Adipose tissue (tissue), 3 donors: ENCODE measurements around the gene ZNF507. TPM values are rescaled to one million over a fixed set of nuclear protein-coding genes. Genes with fewer than 3 reads are reported as not detected.
"Not testable (repeated sequence)": the region's sequence is repeated elsewhere in the genome, so short reads cannot be mapped to it uniquely, and the experiment has no call there.

Experiments
- H3K27ac ChIP-seq: one replicate; pipeline ENCODE4 v1.5.1; 2013; ENCODE audit warnings: low read depth, low read length
- WGBS, 3 donors: extraction: QIAGEN DNeasy Blood & Tissue Kit; methylation state at CpG; one replicate each; pipeline ENCODE4 v1.1.7; 2013; 5-methylcytosine and 5-hydroxymethylcytosine counted together
- polyA plus RNA-seq, 3 donors: library from polyadenylated mRNA; stranded (reverse); fragments of 200-250 nt; gene quantifications; one replicate each; pipeline ENCODE4 v1.2.3, GENCODE V29; 2013
- donor health status: healthy with polysubstance abuse.
- donor health status: Bipolar disorder and iron deficiency.
- donor health status: healthy.

The ZNF507 gene
- polyA plus RNA-seq, 3 donors, result 3.0 to 5.8 (median 5.3) TPM

DNA sequence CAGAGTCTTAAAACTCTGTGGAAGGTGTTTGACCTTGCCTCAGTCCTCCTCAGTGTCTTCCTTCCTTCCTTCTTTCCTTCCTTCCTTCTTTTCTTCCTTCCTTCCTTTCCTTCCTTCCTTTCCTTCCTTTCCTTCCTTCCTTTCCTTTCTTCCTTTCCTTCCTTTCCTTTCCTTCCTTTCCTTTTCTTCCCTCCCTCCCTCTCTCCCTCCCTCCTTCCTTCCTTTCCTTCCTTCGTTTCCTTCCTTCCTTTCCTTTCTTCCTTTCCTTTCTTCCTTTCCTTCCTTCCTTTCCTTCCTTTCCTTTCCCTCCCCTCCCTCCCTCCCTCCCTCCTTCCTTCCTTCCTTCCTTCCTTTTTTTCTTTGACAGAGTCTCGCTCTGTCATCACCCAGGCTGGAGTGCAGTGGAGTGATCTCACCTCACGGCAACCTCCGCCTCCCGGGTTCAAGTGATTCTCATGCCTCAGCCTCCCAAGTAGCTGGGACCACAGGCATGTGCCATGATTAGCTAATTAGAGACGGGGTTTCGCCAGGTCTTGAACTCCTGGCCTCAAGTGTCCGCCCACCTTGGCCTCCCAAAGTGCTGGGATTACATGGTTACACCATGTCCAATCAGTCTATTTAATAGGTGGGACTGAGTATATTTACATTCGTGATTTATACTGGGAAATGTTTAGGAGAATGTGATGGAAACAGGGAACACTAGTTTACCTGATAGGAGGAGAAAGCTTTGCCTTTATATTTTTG lies 16.3 kb downstream of the ZNF507 start:
- no peak overlapping the region for H3K27ac ChIP-seq
- WGBS, 3 donors, result 90 to 93% (median 90%) methylated on average over 9 of the region's 9 CpGs

DNA sequence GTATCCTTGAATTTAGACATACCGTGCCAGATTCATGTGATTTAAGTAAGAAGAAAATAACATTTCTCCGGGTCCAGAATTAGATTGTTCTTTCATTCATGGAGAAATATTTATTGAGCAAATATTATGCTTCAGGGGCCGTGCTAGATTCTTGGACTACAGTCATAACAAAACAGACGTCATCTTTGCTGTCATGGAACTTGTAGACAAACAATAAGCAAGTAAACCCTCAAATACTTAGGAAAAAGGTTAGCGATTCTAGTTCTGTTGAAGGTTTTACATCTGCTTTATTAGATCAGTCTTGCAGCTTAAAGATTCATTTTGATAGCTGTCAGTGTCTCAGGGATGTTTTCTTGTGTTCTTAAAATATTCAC lies 16.9 kb downstream of the ZNF507 start:
- WGBS, 3 donors, result 46 to 93% (median 84%) methylated on average over 5 of the region's 5 CpGs
- H3K27ac ChIP-seq, result no peak overlapping the region

- WGBS, 3 donors, result 43 to 69% (median 54%) methylated on average over 3 of the region's 3 CpGs
- no peak overlapping the region for H3K27ac ChIP-seq
These were observed 17.8 kb downstream of the ZNF507 start for GRCh38 chr19:32363175-32363574.

- WGBS, 3 donors, result 87 to 98% (median 89%) methylated on average over 3 of the region's 3 CpGs
- no peak overlapping the region for H3K27ac ChIP-seq
These were observed 18.2 kb downstream of the ZNF507 start for GRCh38 chr19:32363632-32364031.

DNA sequence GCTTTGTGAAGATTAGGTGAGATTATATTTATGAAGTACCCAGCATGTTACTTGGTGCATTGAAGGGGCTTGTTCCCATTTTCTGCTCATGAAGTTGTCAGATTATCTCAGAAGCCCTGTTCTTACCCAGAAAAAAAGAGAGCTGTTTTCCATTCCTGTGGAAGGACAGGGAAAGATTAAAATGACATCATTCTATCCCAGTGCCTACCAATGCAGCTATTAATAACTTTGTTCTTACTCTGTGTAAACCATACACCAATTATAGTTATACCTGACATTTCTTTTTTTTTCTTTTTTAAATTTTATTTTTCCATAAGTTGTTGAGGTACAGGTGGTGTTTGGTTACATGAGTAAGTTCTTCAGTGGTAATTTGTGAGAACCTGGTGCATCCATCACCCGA lies 18.6 kb downstream of the ZNF507 start:
- WGBS, 3 donors, result 90 to 100% (median 93%) methylated on average over 1 of the region's 1 CpG
- H3K27ac ChIP-seq, result no peak overlapping the region

DNA sequence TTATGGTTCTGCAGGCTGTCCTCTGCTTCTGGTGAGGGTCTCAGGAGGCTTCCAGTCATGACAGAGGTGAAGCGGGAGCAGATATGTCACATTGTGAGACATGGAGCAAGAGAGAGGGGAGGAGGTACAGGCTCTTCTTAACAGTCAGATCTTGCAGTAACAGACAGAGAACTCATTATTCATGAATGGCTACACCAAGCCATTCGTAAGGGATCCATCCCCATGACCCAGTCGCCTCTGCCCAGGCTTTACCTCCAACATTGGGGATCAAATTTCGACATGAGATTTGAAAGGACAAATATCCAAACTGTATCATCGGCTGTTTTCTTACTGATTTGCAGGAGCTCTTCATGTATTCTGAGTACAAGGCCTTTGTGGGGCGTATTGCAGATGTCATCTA lies 21.7 kb downstream of the ZNF507 start:
- no peak overlapping the region for H3K27ac ChIP-seq
- WGBS, 3 donors, result 81 to 86% (median 84%) methylated on average over 6 of the region's 6 CpGs

DNA sequence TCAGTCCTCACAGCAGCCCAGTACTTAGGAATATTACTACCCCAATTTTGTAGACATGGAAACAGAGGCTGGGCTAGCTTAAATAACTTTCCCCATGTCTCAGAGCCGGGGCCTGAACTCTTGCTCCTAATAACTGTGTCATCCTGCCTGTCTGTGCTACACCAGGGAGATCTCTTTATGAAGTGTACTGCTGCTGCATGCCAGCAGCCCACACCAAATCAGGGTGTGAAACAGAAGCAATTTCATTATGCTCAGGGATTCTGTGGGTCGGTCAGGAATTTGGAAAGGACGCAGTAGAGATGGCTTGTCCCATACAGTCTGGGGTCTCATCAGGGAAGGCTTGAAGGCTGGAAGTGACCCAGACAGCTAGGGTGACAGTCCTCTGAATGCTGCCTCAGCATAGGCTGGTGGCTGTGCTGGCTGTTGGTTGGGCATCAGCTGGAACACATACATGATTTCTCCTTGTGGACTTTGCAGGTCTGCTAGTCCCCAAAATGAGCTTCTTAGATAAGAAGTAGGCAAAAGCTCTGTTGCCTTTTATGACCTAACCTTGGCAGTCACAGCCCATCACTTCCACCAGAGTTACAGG lies 22.6 kb downstream of the ZNF507 start:
- no peak overlapping the region for H3K27ac ChIP-seq
- WGBS, 3 donors, result 94 to 100% (median 98%) methylated on average over 3 of the region's 3 CpGs

GRCh38 chr19:32368787-32369186 lies 23.4 kb downstream of the ZNF507 start:
- H3K27ac ChIP-seq, result no peak overlapping the region
- WGBS, 3 donors, result 49 to 88% (median 85%) methylated on average over 2 of the region's 2 CpGs

- WGBS, 3 donors, result 86 to 90% (median 90%) methylated on average over 7 of the region's 7 CpGs
- H3K27ac ChIP-seq, result no peak overlapping the region
These were observed 27.5 kb downstream of the ZNF507 start for GRCh38 chr19:32372726-32373517.

- WGBS, 3 donors, result 36 to 72% (median 62%) methylated on average over 10 of the region's 10 CpGs
These were observed 28.3 kb downstream of the ZNF507 start for GRCh38 chr19:32373585-32374295.

GRCh38 chr19:32374362-32374761 lies 29.0 kb downstream of the ZNF507 start:
- 73 to 95% (median 94%) methylated on average over 3 of the region's 3 CpGs for WGBS, 3 donors
- not testable (repeated sequence) for H3K27ac ChIP-seq

More at GRCh38 chr19:32373585-32374295, 28.3 kb downstream of the ZNF507 start:
- H3K27ac ChIP-seq, result no peak overlapping the region

GRCh38 chr19:32377088-32377487 lies 31.7 kb downstream of the ZNF507 start:
- 93 to 96% (median 94%) methylated on average over 9 of the region's 9 CpGs for WGBS, 3 donors
- H3K27ac ChIP-seq, result not testable (repeated sequence)

DNA sequence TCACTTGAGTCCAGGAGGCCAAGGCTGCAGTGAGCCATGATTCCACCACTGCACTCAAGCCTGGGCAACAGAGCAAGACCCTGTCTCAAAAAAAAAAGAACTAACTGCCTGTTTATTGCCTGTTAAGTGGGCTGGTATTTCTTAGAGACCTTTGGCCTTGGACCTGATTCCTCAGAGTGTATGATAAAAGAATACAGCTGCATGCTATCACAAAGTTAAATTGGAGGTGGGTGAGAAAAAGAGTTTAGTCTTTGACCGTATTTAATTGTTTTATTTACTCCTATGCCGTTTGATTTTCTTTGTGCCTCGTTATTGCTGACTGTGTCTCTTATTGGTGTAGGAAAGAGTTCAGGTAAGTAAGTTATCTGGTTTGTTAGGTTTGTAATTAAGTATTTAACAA lies 34.9 kb downstream of the ZNF507 start:
- H3K27ac ChIP-seq, result no peak overlapping the region
- 36 to 93% (median 90%) methylated on average over 3 of the region's 3 CpGs for WGBS, 3 donors

DNA sequence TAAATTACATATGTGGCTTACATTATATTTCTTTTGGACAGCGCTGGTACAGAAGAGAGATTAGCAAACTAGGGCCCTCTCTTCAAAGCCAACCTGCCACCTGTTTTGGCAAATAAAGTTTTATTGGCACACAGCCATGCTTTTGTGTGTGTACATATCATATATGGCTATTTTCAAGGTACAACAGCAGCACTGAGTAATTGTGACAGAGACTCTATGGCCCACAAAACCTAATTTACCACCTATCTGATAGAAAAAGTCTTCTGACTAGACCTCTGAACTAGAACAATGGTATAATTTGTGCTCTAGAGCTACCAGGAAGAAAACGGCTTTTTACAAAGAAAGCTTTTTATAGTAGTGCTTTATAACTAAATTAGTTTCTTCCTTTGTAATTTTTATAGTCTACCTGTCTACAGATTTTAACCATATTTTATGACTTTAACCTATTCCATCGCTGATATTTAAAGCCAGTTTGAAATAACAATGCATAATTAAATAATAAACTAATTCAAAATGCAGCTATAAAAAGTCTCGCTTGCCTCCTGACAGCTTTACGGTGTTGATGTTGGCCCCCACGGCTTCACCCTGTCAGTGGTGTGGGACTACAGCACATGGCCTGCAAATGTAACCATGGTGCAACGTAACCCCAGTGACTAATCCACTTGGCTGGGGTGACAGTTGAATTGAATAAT lies 42.4 kb downstream of the ZNF507 start:
- WGBS, 3 donors, result 58 to 89% (median 76%) methylated on average over 7 of the region's 7 CpGs
- no peak overlapping the region for H3K27ac ChIP-seq

- WGBS, 3 donors, result 91 to 95% (median 92%) methylated on average over 3 of the region's 3 CpGs
- no peak overlapping the region for H3K27ac ChIP-seq
These were observed 43.0 kb downstream of the ZNF507 start for GRCh38 chr19:32388393-32388855.

DNA sequence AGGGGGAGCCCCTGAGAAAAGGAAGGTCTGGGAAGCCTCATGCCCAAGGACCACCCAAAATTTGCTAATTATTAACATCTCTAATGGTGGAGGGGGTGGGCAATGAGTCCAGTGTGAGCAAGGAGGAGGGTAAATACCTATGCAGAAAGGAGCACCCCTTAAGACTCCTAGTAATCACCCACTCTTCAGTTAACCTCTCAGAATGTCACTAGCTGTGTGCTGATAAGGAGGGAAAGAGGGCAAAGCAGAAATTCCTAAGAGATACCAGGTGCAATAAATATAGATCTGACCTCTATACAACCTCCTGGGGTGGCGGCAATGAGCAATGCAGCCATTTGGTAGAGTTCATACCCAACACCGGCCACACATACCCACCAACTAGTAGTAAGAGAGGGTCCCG lies 47.5 kb downstream of the ZNF507 start:
- no peak overlapping the region for H3K27ac ChIP-seq
- WGBS, 3 donors, result 86 to 93% (median 90%) methylated on average over 3 of the region's 3 CpGs

DNA sequence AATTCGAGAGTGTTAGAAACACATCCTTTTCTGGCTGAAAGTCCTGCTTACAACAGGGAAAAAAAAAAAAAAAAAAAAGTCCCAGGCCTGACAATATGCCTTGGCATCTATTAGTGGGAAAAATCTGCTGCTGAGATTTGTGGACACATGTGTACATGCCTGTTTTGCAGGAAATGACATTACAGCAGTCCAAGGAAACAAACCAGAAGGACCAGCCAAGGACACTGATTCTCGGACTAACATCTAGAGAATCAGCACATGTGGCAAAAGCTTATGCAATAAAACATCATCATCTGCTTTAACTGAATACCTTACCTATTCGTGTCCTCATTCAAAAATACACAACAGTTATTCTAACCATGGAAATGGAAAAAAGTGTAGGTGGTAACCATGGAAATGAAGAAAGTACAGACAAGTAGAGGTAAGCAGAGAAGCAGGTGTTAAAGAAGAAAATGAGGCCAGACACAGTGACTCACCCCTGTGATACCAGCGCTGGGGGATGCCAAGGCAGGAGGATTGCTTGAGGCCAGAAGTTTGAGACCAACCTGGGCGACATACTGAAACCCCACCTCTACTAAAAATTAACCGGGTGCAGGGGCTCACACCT lies 50.7 kb downstream of the ZNF507 start:
- no peak overlapping the region for H3K27ac ChIP-seq
- 76 to 87% (median 86%) methylated on average over 6 of the region's 6 CpGs for WGBS, 3 donors

GRCh38 chr19:32397671-32398101 lies 52.3 kb downstream of the ZNF507 start:
- 64 to 76% (median 73%) methylated on average over 5 of the region's 5 CpGs for WGBS, 3 donors
- no peak overlapping the region for H3K27ac ChIP-seq
